Stimulated activated CD8-positive, alpha-beta memory T cell treated with anti-CD3 and anti-CD28 coated beads, Interleukin-12 subunit alpha, Interleukin-12 subunit beta, amount 100 ng/mL, for 1 hour (primary cell): ENCODE data around the gene SGSM1.
"Not testable (repeated sequence)": the region's sequence is repeated elsewhere in the genome, so short reads cannot be mapped to it uniquely, and the experiment has no call there.

Experiments used
- DNase-seq: peaks from one replicate; pipeline ENCODE4 v3.0.0-alpha.2; 2020; ENCODE audit warnings: low read depth

The SGSM1 gene

GRCh38 chr22:24809331-24809730 lies 3.3 kb downstream of the SGSM1 start:
- DNase-seq = no peak

- DNase-seq = no peak
Observed at GRCh38 chr22:24810043-24810749, 4.2 kb downstream of the SGSM1 start.

- no peak for DNase-seq
Observed at GRCh38 chr22:24812950-24813775, 7.2 kb downstream of the SGSM1 start.

- DNase-seq = no peak
Observed at GRCh38 chr22:24813861-24814770, 8.1 kb downstream of the SGSM1 start.

GRCh38 chr22:24816806-24817205 lies 10.8 kb downstream of the SGSM1 start:
- no peak for DNase-seq

- DNase-seq = no peak
Observed at GRCh38 chr22:24819487-24819886, 13.5 kb downstream of the SGSM1 start.

GRCh38 chr22:24819911-24820461 lies 14.0 kb downstream of the SGSM1 start:
- DNase-seq = no peak

GRCh38 chr22:24822471-24822870 lies 16.5 kb downstream of the SGSM1 start:
- DNase-seq = no peak

- DNase-seq = no peak
Observed at GRCh38 chr22:24823787-24824186, 17.8 kb downstream of the SGSM1 start.

GRCh38 chr22:24824250-24824649 lies 18.2 kb downstream of the SGSM1 start:
- DNase-seq = no peak

GRCh38 chr22:24824915-24825314 lies 18.9 kb downstream of the SGSM1 start:
- DNase-seq = no peak

- DNase-seq = no peak
Observed at GRCh38 chr22:24826710-24827285, 20.8 kb downstream of the SGSM1 start.

GRCh38 chr22:24827296-24827695 lies 21.3 kb downstream of the SGSM1 start:
- DNase-seq = no peak

GRCh38 chr22:24830205-24830979 lies 24.4 kb downstream of the SGSM1 start:
- no peak for DNase-seq

GRCh38 chr22:24831687-24832086 lies 25.7 kb downstream of the SGSM1 start:
- no peak for DNase-seq

- DNase-seq = no peak
Observed at GRCh38 chr22:24833881-24834495, 28.0 kb downstream of the SGSM1 start.

- DNase-seq = no peak
Observed at GRCh38 chr22:24834845-24835570, 29.0 kb downstream of the SGSM1 start.

GRCh38 chr22:24836282-24836681 lies 30.3 kb downstream of the SGSM1 start:
- DNase-seq = no peak

GRCh38 chr22:24837517-24837916 lies 31.5 kb downstream of the SGSM1 start:
- not testable (repeated sequence) for DNase-seq

GRCh38 chr22:24841261-24841660 lies 35.2 kb downstream of the SGSM1 start:
- no peak for DNase-seq
